NCI-H1417 treated with DMSO at 0.1 percent for 48 hours (cell line): ENCODE data around the gene CSRNP3.

Experiments used
- DNase-seq: peaks from one replicate; lab custom pipeline; 2025; lab: John Stamatoyannopoulos, UW

CSRNP3 gene

GRCh38 chr2:165682546-165682945 is 213.0 kb downstream of the CSRNP3 start:
- DNase-seq, result no peak

- DNase-seq, result no peak
Measured at GRCh38 chr2:165686800-165687199, 217.3 kb downstream of the CSRNP3 start.

GRCh38 chr2:165687426-165688002 is 218.0 kb downstream of the CSRNP3 start:
- DNase-seq, result no peak

GRCh38 chr2:165691615-165692014 is 222.1 kb downstream of the CSRNP3 start:
- DNase-seq, result no peak

- DNase-seq, result no peak
Measured at GRCh38 chr2:165692906-165693305, 223.4 kb downstream of the CSRNP3 start.

GRCh38 chr2:165693838-165694237 is 224.3 kb downstream of the CSRNP3 start:
- DNase-seq, result no peak

- no peak for DNase-seq
Measured at GRCh38 chr2:165697748-165698443, 228.4 kb downstream of the CSRNP3 start.

GRCh38 chr2:165698444-165698884 is 229.0 kb downstream of the CSRNP3 start:
- DNase-seq, result no peak

- no peak for DNase-seq
Measured at GRCh38 chr2:165699946-165700345, 230.4 kb downstream of the CSRNP3 start.

GRCh38 chr2:165700531-165700930 is 231.0 kb downstream of the CSRNP3 start:
- no peak for DNase-seq

GRCh38 chr2:165701147-165701546 is 231.6 kb downstream of the CSRNP3 start:
- no peak for DNase-seq

GRCh38 chr2:165706960-165707487 is 237.5 kb downstream of the CSRNP3 start:
- no peak for DNase-seq

GRCh38 chr2:165716091-165716490 is 246.6 kb downstream of the CSRNP3 start:
- DNase-seq, result no peak

GRCh38 chr2:165718610-165719210 is 249.2 kb downstream of the CSRNP3 start:
- no peak for DNase-seq

GRCh38 chr2:165720511-165720910 is 251.0 kb downstream of the CSRNP3 start:
- DNase-seq, result no peak

- no peak for DNase-seq
Measured at GRCh38 chr2:165725421-165725820, 255.9 kb downstream of the CSRNP3 start.
